ENCODE results near the gene CD37. TPM values are rescaled to one million over a fixed set of nuclear protein-coding genes. Genes with fewer than 3 reads are reported as not detected.

The CD37 gene
- total and polyA plus RNA-seq, 10 of the 15 experiments (the other 5 are each of a cell fraction or from before 2014, with no cell fraction given), result 34.1 to 359 (median 108) TPM

- TF ChIP-seq ATF3 (IDR thresholded peaks at IDR 0.05; ENCODE audit: borderline replicate concordance, extremely low read depth, low read depth, low read length), result no peak
- no peak for TF ChIP-seq RBBP5 (conservative IDR thresholded peaks at IDR 0.05)
- no peak for TF ChIP-seq EED (IDR thresholded peaks at IDR 0.05; ENCODE audit: low read depth)
- no peak for TF ChIP-seq LARP7 (IDR thresholded peaks at IDR 0.05)
- TF ChIP-seq ZNF217 (IDR thresholded peaks at IDR 0.05), result no peak
- peak; percentile 45 to 69 (median 63) for TF ChIP-seq CTCF (IDR thresholded peaks at IDR 0.05 in 2 of 3, conservative IDR thresholded peaks at IDR 0.05 in 1 of 3; ENCODE audit: control insufficient read depth in 2 of 3, extremely low read depth in 1 of 3, insufficient read depth in 1 of 3, low read depth in 3 of 3, low read length in 3 of 3)
- peak; percentile 27; the same call in 1 of the 2 replicates for TF ChIP-seq RUNX3 (IDR thresholded peaks at IDR 0.05; ENCODE audit: low read length)
- no peak for TF ChIP-seq HDGF (IDR thresholded peaks at IDR 0.05)
- TF ChIP-seq SMC3 (IDR thresholded peaks at IDR 0.05; ENCODE audit: borderline replicate concordance, low read length), result peak; percentile 36; the same call in 1 of the 2 replicates
- no peak for TF ChIP-seq ZNF592 (IDR thresholded peaks at IDR 0.05)
- no peak for TF ChIP-seq RB1 (IDR thresholded peaks at IDR 0.05; ENCODE audit: borderline replicate concordance)
- TF ChIP-seq ZNF622 (IDR thresholded peaks at IDR 0.05), result no peak
- TF ChIP-seq MTA2 (IDR thresholded peaks at IDR 0.05; ENCODE audit: low read depth), result 0 out of 2 replicates have a peak, but pooled peaks have one; percentile 10
- TF ChIP-seq MYC (IDR thresholded peaks at IDR 0.05; ENCODE audit: insufficient read depth, insufficient read length, insufficient replicate concordance, low read length, severe bottlenecking), result no peak
- TF ChIP-seq SPI1 (IDR thresholded peaks at IDR 0.05; ENCODE audit: borderline replicate concordance, insufficient read depth, low read depth, low read length), result no peak
- no peak for TF ChIP-seq TBL1XR1 (IDR thresholded peaks at IDR 0.05; ENCODE audit: low read depth, low read length)
- no peak for TF ChIP-seq NFXL1 (IDR thresholded peaks at IDR 0.05; ENCODE audit: borderline replicate concordance)
- no peak for TF ChIP-seq KLF5 (IDR thresholded peaks at IDR 0.05; ENCODE audit: partially characterized antibody)
- TF ChIP-seq ZBTB4 (CRISPR knock-in tag; IDR thresholded peaks at IDR 0.05), result no peak
- TF ChIP-seq MAX (IDR thresholded peaks at IDR 0.05; ENCODE audit: low read depth, low read length), result no peak
- 0 out of 2 replicates have a peak, but pooled peaks have one; percentile 16 for TF ChIP-seq CREB1 (IDR thresholded peaks at IDR 0.05; ENCODE audit: low read depth)
These were observed 7.2 kb upstream of the CD37 start (continued) for GRCh38 chr19:49327878-49328544.

All from GM12878 (cell line).